GM08714 (cell line): Measurements from ENCODE around the gene CHCHD4.

Experiments used
- H3K4me3 ChIP-seq: fragments of 200-500 bp; sonication (Bioruptor generic); 2 replicates; pipeline ENCODE4 v1.5.1; 2014; ENCODE audit warnings: mild to moderate bottlenecking, low read length, inconsistent platforms
- ZNF274 ChIP-seq: IDR thresholded peaks from 2 replicates; pipeline ENCODE4 v1.6.1; 2012; ENCODE audit warnings: mild to moderate bottlenecking, low read depth, low read length

CHCHD4 gene

GRCh38 chr3:14144423-14145075, 19.9 kb upstream of the CHCHD4 start:
- H3K4me3 ChIP-seq, result no peak overlapping the region

GRCh38 chr3:14143271-14144225, 18.9 kb upstream of the CHCHD4 start:
- no peak overlapping the region for H3K4me3 ChIP-seq
- no peak for TF ChIP-seq ZNF274

More at GRCh38 chr3:14144423-14145075, 19.9 kb upstream of the CHCHD4 start:
- TF ChIP-seq ZNF274, result no peak

GRCh38 chr3:14142567-14143270, 18.0 kb upstream of the CHCHD4 start:
- no peak for TF ChIP-seq ZNF274
- no peak overlapping the region for H3K4me3 ChIP-seq

GRCh38 chr3:14141602-14142341, 17.1 kb upstream of the CHCHD4 start:
- TF ChIP-seq ZNF274, result no peak
- H3K4me3 ChIP-seq, result no peak overlapping the region

- no peak for TF ChIP-seq ZNF274
- H3K4me3 ChIP-seq, result no peak overlapping the region
Measured at GRCh38 chr3:14141144-14141543, 16.5 kb upstream of the CHCHD4 start.

GRCh38 chr3:14140668-14141067, 16.0 kb upstream of the CHCHD4 start:
- TF ChIP-seq ZNF274, result no peak
- no peak overlapping the region for H3K4me3 ChIP-seq

GRCh38 chr3:14139771-14140170, 15.1 kb upstream of the CHCHD4 start:
- no peak overlapping the region for H3K4me3 ChIP-seq
- TF ChIP-seq ZNF274, result no peak

GRCh38 chr3:14138878-14139655, 14.4 kb upstream of the CHCHD4 start:
- TF ChIP-seq ZNF274, result no peak

GRCh38 chr3:14138109-14138877, 13.6 kb upstream of the CHCHD4 start:
- no peak for TF ChIP-seq ZNF274
- H3K4me3 ChIP-seq, result no peak overlapping the region

More at GRCh38 chr3:14138878-14139655, 14.4 kb upstream of the CHCHD4 start:
- no peak overlapping the region for H3K4me3 ChIP-seq

- H3K4me3 ChIP-seq, result no peak overlapping the region
- TF ChIP-seq ZNF274, result no peak
Measured at GRCh38 chr3:14137445-14137844, 12.8 kb upstream of the CHCHD4 start.

GRCh38 chr3:14137004-14137403, 12.3 kb upstream of the CHCHD4 start:
- TF ChIP-seq ZNF274, result no peak
- H3K4me3 ChIP-seq, result no peak overlapping the region

- no peak for TF ChIP-seq ZNF274
Measured at GRCh38 chr3:14135581-14135980, 10.9 kb upstream of the CHCHD4 start.

More at GRCh38 chr3:14135581-14135980, 10.9 kb upstream of the CHCHD4 start:
- H3K4me3 ChIP-seq, result no peak overlapping the region
